ENCODE measurements around the gene NRCAM.

Gene NRCAM

GRCh38 chr7:108143658-108144420 lies 312.4 kb downstream of the NRCAM start:
- no peaks in the 10 kb centered on the region for H3K79me2 ChIP-seq
- no peaks in the 10 kb centered on the region for H3K4me1 ChIP-seq
- H3K4me3 ChIP-seq (ENCODE audit: low read depth, low read length): no peak overlapping the region
- H3K36me3 ChIP-seq (ENCODE audit: control insufficient read depth, insufficient read depth, low read length): no peaks in the 10 kb centered on the region
- no peaks in the 10 kb centered on the region for H3K27me3 ChIP-seq (ENCODE audit: control insufficient read depth, insufficient read depth, low read length)
- no peak overlapping the region for H3K9ac ChIP-seq
- no peak overlapping the region for H2AFZ ChIP-seq
- TF ChIP-seq CTCF (IDR thresholded peaks at IDR 0.05): no peak
- H3K9me3 ChIP-seq (ENCODE audit: control insufficient read depth, low read length): no peaks in the 10 kb centered on the region
- H3K27ac ChIP-seq: no peak overlapping the region
- no peak overlapping the region for H3K4me2 ChIP-seq (ENCODE audit: low read length)

- no peak for TF ChIP-seq CTCF (IDR thresholded peaks at IDR 0.05)
- Histone ChIP-seq H2AFZ (no peak overlapping the region), H3K79me2 (no peaks in the 10 kb centered on the region), H3K9me3 (ENCODE audit: control insufficient read depth, low read length) (no peaks in the 10 kb centered on the region), H3K4me1 (no peaks in the 10 kb centered on the region), H3K27me3 (ENCODE audit: control insufficient read depth, insufficient read depth, low read length) (no peaks in the 10 kb centered on the region), H3K36me3 (ENCODE audit: control insufficient read depth, insufficient read depth, low read length) (no peaks in the 10 kb centered on the region), H3K9ac (no peak overlapping the region), H3K4me2 (ENCODE audit: low read length) (no peak overlapping the region), H3K27ac (no peak overlapping the region), H3K4me3 (ENCODE audit: low read depth, low read length) (no peak overlapping the region)
Observed at GRCh38 chr7:108142675-108143259, 313.5 kb downstream of the NRCAM start.

- H3K9ac ChIP-seq: no peak overlapping the region
- H3K79me2 ChIP-seq: no peaks in the 10 kb centered on the region
- H3K4me2 ChIP-seq (ENCODE audit: low read length): no peak overlapping the region
- no peaks in the 10 kb centered on the region for H3K4me1 ChIP-seq
- TF ChIP-seq CTCF (IDR thresholded peaks at IDR 0.05): no peak
- H3K9me3 ChIP-seq (ENCODE audit: control insufficient read depth, low read length): no peaks in the 10 kb centered on the region
- no peaks in the 10 kb centered on the region for H3K36me3 ChIP-seq (ENCODE audit: control insufficient read depth, insufficient read depth, low read length)
- H3K4me3 ChIP-seq (ENCODE audit: low read depth, low read length): no peak overlapping the region
- H2AFZ ChIP-seq: no peak overlapping the region
- H3K27me3 ChIP-seq (ENCODE audit: control insufficient read depth, insufficient read depth, low read length): no peaks in the 10 kb centered on the region
- H3K27ac ChIP-seq: no peak overlapping the region
Observed at GRCh38 chr7:108142180-108142579, 314.1 kb downstream of the NRCAM start.

- Histone ChIP-seq H3K36me3 (ENCODE audit: control insufficient read depth, insufficient read depth, low read length) (no peaks in the 10 kb centered on the region), H3K9me3 (ENCODE audit: control insufficient read depth, low read length) (no peaks in the 10 kb centered on the region), H3K27me3 (ENCODE audit: control insufficient read depth, insufficient read depth, low read length) (no peaks in the 10 kb centered on the region), H3K4me3 (ENCODE audit: low read depth, low read length) (no peak overlapping the region), H3K27ac (no peak overlapping the region), H3K79me2 (no peaks in the 10 kb centered on the region), H2AFZ (no peak overlapping the region), H3K4me1 (no peaks in the 10 kb centered on the region), H3K4me2 (ENCODE audit: low read length) (no peak overlapping the region), H3K9ac (no peak overlapping the region)
- no peak for TF ChIP-seq CTCF (IDR thresholded peaks at IDR 0.05)
Observed at GRCh38 chr7:108140671-108141070, 315.6 kb downstream of the NRCAM start.

GRCh38 chr7:108138911-108139310 lies 317.3 kb downstream of the NRCAM start:
- Histone ChIP-seq H3K79me2 (no peaks in the 10 kb centered on the region), H3K36me3 (ENCODE audit: control insufficient read depth, insufficient read depth, low read length) (no peaks in the 10 kb centered on the region), H3K4me3 (ENCODE audit: low read depth, low read length) (no peak overlapping the region), H3K4me2 (ENCODE audit: low read length) (no peak overlapping the region), H3K27ac (no peak overlapping the region), H3K9me3 (ENCODE audit: control insufficient read depth, low read length) (no peaks in the 10 kb centered on the region), H3K9ac (no peak overlapping the region), H3K27me3 (ENCODE audit: control insufficient read depth, insufficient read depth, low read length) (no peaks in the 10 kb centered on the region), H3K4me1 (no peaks in the 10 kb centered on the region), H2AFZ (no peak overlapping the region)
- TF ChIP-seq CTCF (IDR thresholded peaks at IDR 0.05): no peak

Data from parathyroid adenoma (tissue), 2 donors.